CD8-positive, alpha-beta memory T cell (primary cell): Measurements from ENCODE around the gene SLF1. TPM values are rescaled to one million over a fixed set of nuclear protein-coding genes. Genes with fewer than 3 reads are reported as not detected.

Experiments
- CTCF ChIA-PET: fragments of 350-600 bp; sonication (Branson Sonifier 250); formaldehyde crosslinking; loops from one replicate; lab custom pipeline; 2021; ENCODE audit warnings: antibody characterized with exemption; lab: Charles Lee
- POLR2A ChIA-PET: fragments of 350-600 bp; sonication (Branson Sonifier 250); formaldehyde crosslinking; loops from one replicate; lab custom pipeline; 2021; ENCODE audit warnings: antibody characterized with exemption; lab: Charles Lee
- DNase-seq, 5 donors: peaks; one replicate each; pipeline versions ENCODE4 v3.0.0 to v3.0.0-alpha.2; 2020 to 2022; ENCODE audit warnings: mixed read lengths in 1 of 5
- H3K27ac ChIP-seq: one replicate; pipeline ENCODE4 v1.7.0; 2013; ENCODE audit warnings: low read depth, mild to moderate bottlenecking, low read length, moderate library complexity
- H3K27me3 ChIP-seq: 2 replicates; pipeline ENCODE4 v1.7.0; 2013; ENCODE audit warnings: low read length, mild to moderate bottlenecking; ENCODE audit not compliant: insufficient read depth, poor library complexity, severe bottlenecking
- H3K36me3 ChIP-seq: 2 replicates; pipeline ENCODE4 v1.7.0; 2013; ENCODE audit warnings: mild to moderate bottlenecking, low read length, moderate library complexity; ENCODE audit not compliant: insufficient read depth
- H3K4me1 ChIP-seq: 2 replicates; pipeline ENCODE4 v1.7.0; 2013; ENCODE audit warnings: mild to moderate bottlenecking, low read length, moderate library complexity; ENCODE audit not compliant: insufficient read depth
- H3K4me3 ChIP-seq: 2 replicates; pipeline ENCODE4 v1.7.0; 2013; ENCODE audit warnings: mild to moderate bottlenecking, low read length
- H3K9me3 ChIP-seq: 2 replicates; pipeline ENCODE4 v1.7.0; 2013; ENCODE audit warnings: mild to moderate bottlenecking, low read length
- H3K27ac Mint-ChIP-seq, 8 donors: one replicate each; pipeline ENCODE4 v1.8.0; 2020 to 2021; ENCODE audit warnings: mixed read lengths in 8 of 8, mild to moderate bottlenecking in 6 of 8, inconsistent platforms in 3 of 8, moderate library complexity in 3 of 8
- H3K27me3 Mint-ChIP-seq, 2 donors: one replicate each; pipeline ENCODE4 v1.8.0; 2020 to 2021; ENCODE audit warnings: mixed read lengths in 2 of 2, mild to moderate bottlenecking in 1 of 2, moderate library complexity in 1 of 2
- H3K36me3 Mint-ChIP-seq, 3 donors: one replicate each; pipeline ENCODE4 v1.8.0; 2020 to 2021; ENCODE audit warnings: mixed read lengths in 3 of 3, inconsistent platforms in 1 of 3, mild to moderate bottlenecking in 1 of 3
- H3K4me1 Mint-ChIP-seq, 3 donors: one replicate each; pipeline ENCODE4 v1.8.0; 2020 to 2021; ENCODE audit warnings: mixed read lengths in 3 of 3, inconsistent platforms in 1 of 3, mild to moderate bottlenecking in 1 of 3
- H3K4me3 Mint-ChIP-seq, 7 donors: one replicate each; pipeline ENCODE4 v1.8.0; 2020 to 2021; ENCODE audit warnings: mixed read lengths in 7 of 7, mild to moderate bottlenecking in 6 of 7, moderate library complexity in 4 of 7, inconsistent platforms in 2 of 7
- H3K9me3 Mint-ChIP-seq, 5 donors: one replicate each; pipeline ENCODE4 v1.8.0; 2020 to 2022; ENCODE audit warnings: mixed read lengths in 5 of 5, mild to moderate bottlenecking in 3 of 5, moderate library complexity in 2 of 5, inconsistent platforms in 1 of 5
- polyA plus RNA-seq: library from polyadenylated mRNA; unstranded; fragments of 300-500 nt; fragmentation: Illumina TruSeq; gene quantifications from one replicate; pipeline ENCODE4 v1.2.3, GENCODE V29; 2021
- total RNA-seq, 2 experiments: library from RNA; stranded (reverse); gene quantifications; one replicate each; pipeline ENCODE4 v1.2.3, GENCODE V29; 2021

Gene SLF1
- total and polyA plus RNA-seq, 3 experiments from 2014 or later, result 12.2 to 14.0 (median 14.0) TPM

DNA sequence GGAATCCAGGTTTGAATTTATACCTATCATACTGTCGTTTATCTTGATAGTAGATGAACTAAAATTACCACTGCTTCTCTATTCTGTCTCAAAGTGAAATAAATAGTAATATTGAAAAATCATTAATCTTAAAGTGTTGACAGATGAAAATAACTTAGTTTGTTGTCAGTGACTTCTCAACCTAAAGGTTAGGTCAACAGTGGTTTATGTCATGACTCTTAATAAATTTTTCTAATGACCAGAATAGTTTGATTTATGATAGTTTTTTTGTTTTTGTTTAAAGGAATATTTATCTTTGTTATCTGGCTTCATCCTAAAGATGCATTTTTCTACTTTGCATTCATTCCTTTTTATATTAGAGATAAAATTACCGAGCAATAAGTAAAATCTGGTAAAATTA is 81.1 kb downstream of the SLF1 start:
- CTCF ChIA-PET, result no interaction called here
- H3K27ac ChIP-seq, result no peak overlapping the region
- H3K9me3 Mint-ChIP-seq, result no peaks in the 10 kb centered on the region
- H3K36me3 Mint-ChIP-seq, result peaks cover 4 to 21% (median 6%) of the 10 kb centered on the region in 3 donors
- POLR2A ChIA-PET, result no interaction called here
- H3K27ac Mint-ChIP-seq, result no peak overlapping the region
- no peak overlapping the region for H3K4me3 Mint-ChIP-seq
- peaks cover 3% of the 10 kb centered on the region for H3K4me1 ChIP-seq
- H3K4me3 ChIP-seq, result no peak overlapping the region
- peaks cover 4% of the 10 kb centered on the region for H3K36me3 ChIP-seq
- no peak for DNase-seq
- no peaks in the 10 kb centered on the region for H3K9me3 ChIP-seq
- no peaks in the 10 kb centered on the region for H3K27me3 ChIP-seq
- no peaks in the 10 kb centered on the region for H3K27me3 Mint-ChIP-seq
- H3K4me1 Mint-ChIP-seq, result peaks cover 7 to 25% (median 11%) of the 10 kb centered on the region in 3 donors

DNA sequence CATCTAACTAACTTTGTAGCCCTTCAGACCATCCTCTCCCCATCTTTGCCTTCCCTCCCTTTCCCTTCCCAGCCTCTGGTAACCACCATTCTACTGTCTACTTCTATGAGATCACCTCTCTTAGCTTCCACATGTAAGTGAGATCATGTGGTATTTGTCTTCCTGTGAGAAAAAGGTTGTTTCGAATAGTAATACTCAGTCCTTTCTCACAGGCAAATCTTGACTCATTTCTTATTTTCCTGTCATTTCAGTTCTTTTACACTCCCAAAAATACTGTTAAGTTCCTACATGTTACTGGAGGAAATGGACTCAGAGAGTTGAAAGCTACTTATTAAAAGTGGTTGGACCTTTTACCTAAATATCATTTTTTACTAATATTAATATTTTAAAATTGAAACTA is 82.1 kb downstream of the SLF1 start:
- no peak for DNase-seq
- CTCF ChIA-PET, result no interaction called here
- no peaks in the 10 kb centered on the region for H3K9me3 ChIP-seq
- Mint-ChIP-seq H3K4me3 (peak overlapping the region in 2 of 7 donors; percentile 0 to 17), H3K36me3 (peaks cover 4 to 14% (median 5%) of the 10 kb centered on the region in 3 donors), H3K4me1 (peaks cover 7 to 25% (median 11%) of the 10 kb centered on the region in 3 donors), H3K27me3 (no peaks in the 10 kb centered on the region), H3K9me3 (no peaks in the 10 kb centered on the region), H3K27ac (peak overlapping the region in 5 of 8 donors; percentile 0 to 36 (median 14))
- H3K4me3 ChIP-seq, result no peak overlapping the region
- H3K4me1 ChIP-seq, result peaks cover 3% of the 10 kb centered on the region
- POLR2A ChIA-PET, result no interaction called here
- H3K36me3 ChIP-seq, result no peaks in the 10 kb centered on the region
- H3K27ac ChIP-seq, result no peak overlapping the region
- no peaks in the 10 kb centered on the region for H3K27me3 ChIP-seq

- Histone ChIP-seq H3K36me3 (no peaks in the 10 kb centered on the region), H3K9me3 (no peaks in the 10 kb centered on the region), H3K27me3 (no peaks in the 10 kb centered on the region), H3K4me3 (no peak overlapping the region), H3K27ac (no peak overlapping the region), H3K4me1 (peaks cover 3% of the 10 kb centered on the region)
- POLR2A ChIA-PET, result no interaction called here
- no peaks in the 10 kb centered on the region for H3K27me3 Mint-ChIP-seq
- H3K36me3 Mint-ChIP-seq, result peaks cover 7 to 19% (median 9%) of the 10 kb centered on the region in 3 donors
- no peaks in the 10 kb centered on the region for H3K9me3 Mint-ChIP-seq
- no peak overlapping the region for H3K4me3 Mint-ChIP-seq
- CTCF ChIA-PET, result interaction anchor here (1.6 kb wide), 1 partner anchor 13 kb away, joined by 3 read pairs; no protein-coding TSS in a partner anchor
- H3K27ac Mint-ChIP-seq, result peak overlapping the region in 2 of 8 donors; percentile 6 to 38
- no peak for DNase-seq
- H3K4me1 Mint-ChIP-seq, result peaks cover 7 to 25% (median 11%) of the 10 kb centered on the region in 3 donors
These were observed 84.3 kb downstream of the SLF1 start for GRCh38 chr5:94702729-94703128.

- Mint-ChIP-seq H3K4me1 (peaks cover 5 to 18% (median 9%) of the 10 kb centered on the region in 3 donors), H3K27ac (no peak overlapping the region), H3K9me3 (no peaks in the 10 kb centered on the region), H3K27me3 (no peaks in the 10 kb centered on the region), H3K4me3 (no peak overlapping the region), H3K36me3 (peaks cover 11 to 41% (median 17%) of the 10 kb centered on the region in 3 donors)
- no peaks in the 10 kb centered on the region for H3K9me3 ChIP-seq
- peaks cover 6% of the 10 kb centered on the region for H3K36me3 ChIP-seq
- POLR2A ChIA-PET, result no interaction called here
- no peak overlapping the region for H3K4me3 ChIP-seq
- H3K27ac ChIP-seq, result no peak overlapping the region
- no peak for DNase-seq
- H3K27me3 ChIP-seq, result no peaks in the 10 kb centered on the region
- CTCF ChIA-PET, result no interaction called here
- H3K4me1 ChIP-seq, result peaks cover under 1% of the 10 kb centered on the region
These were observed 87.0 kb downstream of the SLF1 start for GRCh38 chr5:94705427-94705826.

- Mint-ChIP-seq H3K27ac (peak overlapping the region in 2 of 8 donors; percentile 21 to 74), H3K27me3 (no peaks in the 10 kb centered on the region), H3K4me3 (no peak overlapping the region), H3K36me3 (peaks cover 8 to 52% (median 17%) of the 10 kb centered on the region in 3 donors), H3K4me1 (peaks cover 0 to 7% (median 6%) of the 10 kb centered on the region in 3 donors), H3K9me3 (no peaks in the 10 kb centered on the region)
- Histone ChIP-seq H3K4me3 (no peak overlapping the region), H3K9me3 (no peaks in the 10 kb centered on the region), H3K27ac (no peak overlapping the region), H3K36me3 (peaks cover 6% of the 10 kb centered on the region), H3K27me3 (no peaks in the 10 kb centered on the region), H3K4me1 (no peaks in the 10 kb centered on the region)
- ChIA-PET POLR2A (interaction anchor here (0.6 kb wide), 2 partner anchors 172 to 1108 kb away, joined by 3 to 5 read pairs; no protein-coding TSS in a partner anchor), CTCF (no interaction called here)
- no peak for DNase-seq
These were observed 88.9 kb downstream of the SLF1 start for GRCh38 chr5:94707359-94707758.

DNA sequence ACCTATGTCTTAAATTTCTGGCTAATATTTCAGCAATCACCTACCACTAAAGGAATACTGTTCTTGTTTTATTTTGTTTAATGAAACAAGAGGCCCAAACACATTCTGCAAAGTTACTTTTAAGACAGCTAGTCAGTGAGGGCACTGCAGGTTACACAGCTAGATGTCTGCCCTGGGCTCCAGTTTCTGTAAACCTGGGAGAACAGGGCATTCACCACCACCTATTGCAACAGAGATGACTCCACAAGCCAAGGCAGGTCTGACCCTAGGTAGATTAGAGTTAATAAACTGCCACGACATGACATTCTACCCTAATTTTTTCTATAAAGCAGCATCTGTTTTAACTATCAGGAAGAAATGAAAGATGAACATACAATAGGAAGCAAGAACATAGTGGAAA is 90.8 kb downstream of the SLF1 start:
- Mint-ChIP-seq H3K4me1 (no peaks in the 10 kb centered on the region), H3K36me3 (peaks cover 8 to 57% (median 26%) of the 10 kb centered on the region in 3 donors), H3K4me3 (no peak overlapping the region), H3K27me3 (no peaks in the 10 kb centered on the region), H3K9me3 (no peaks in the 10 kb centered on the region), H3K27ac (peak overlapping the region in 1 of 8 donors; percentile 2)
- Histone ChIP-seq H3K4me1 (no peaks in the 10 kb centered on the region), H3K27me3 (no peaks in the 10 kb centered on the region), H3K27ac (no peak overlapping the region), H3K9me3 (no peaks in the 10 kb centered on the region), H3K36me3 (peaks cover 6% of the 10 kb centered on the region), H3K4me3 (no peak overlapping the region)
- POLR2A ChIA-PET, result no interaction called here
- DNase-seq, result no peak
- CTCF ChIA-PET, result no interaction called here

DNA sequence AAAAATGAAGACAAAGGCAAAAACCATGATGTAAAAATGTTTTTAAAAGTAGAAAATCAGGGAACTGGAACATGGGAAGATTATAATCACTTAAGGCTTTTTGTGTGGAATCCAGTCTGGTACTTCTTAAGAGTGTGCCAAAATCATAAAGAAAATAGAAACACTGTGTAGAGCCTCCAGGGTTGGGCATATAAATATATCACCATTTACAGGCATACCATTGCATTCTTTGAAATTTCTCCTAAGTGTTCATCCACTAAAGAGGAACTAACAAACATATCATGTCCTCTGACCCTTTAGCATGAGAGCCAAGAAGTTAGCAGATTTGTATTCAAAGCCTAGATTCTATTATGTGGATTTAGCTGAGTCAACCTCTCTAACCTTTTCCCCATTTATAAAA is 93.3 kb downstream of the SLF1 start:
- H3K27ac ChIP-seq, result no peak overlapping the region
- H3K27ac Mint-ChIP-seq, result no peak overlapping the region
- no peaks in the 10 kb centered on the region for H3K27me3 ChIP-seq
- peaks cover 8 to 59% (median 30%) of the 10 kb centered on the region in 3 donors for H3K36me3 Mint-ChIP-seq
- no peak for DNase-seq
- no peak overlapping the region for H3K4me3 ChIP-seq
- H3K4me3 Mint-ChIP-seq, result no peak overlapping the region
- CTCF ChIA-PET, result no interaction called here
- POLR2A ChIA-PET, result no interaction called here
- no peaks in the 10 kb centered on the region for H3K27me3 Mint-ChIP-seq
- H3K36me3 ChIP-seq, result peaks cover 6% of the 10 kb centered on the region
- no peaks in the 10 kb centered on the region for H3K4me1 ChIP-seq
- no peaks in the 10 kb centered on the region for H3K4me1 Mint-ChIP-seq
- no peaks in the 10 kb centered on the region for H3K9me3 Mint-ChIP-seq
- H3K9me3 ChIP-seq, result no peaks in the 10 kb centered on the region

DNA sequence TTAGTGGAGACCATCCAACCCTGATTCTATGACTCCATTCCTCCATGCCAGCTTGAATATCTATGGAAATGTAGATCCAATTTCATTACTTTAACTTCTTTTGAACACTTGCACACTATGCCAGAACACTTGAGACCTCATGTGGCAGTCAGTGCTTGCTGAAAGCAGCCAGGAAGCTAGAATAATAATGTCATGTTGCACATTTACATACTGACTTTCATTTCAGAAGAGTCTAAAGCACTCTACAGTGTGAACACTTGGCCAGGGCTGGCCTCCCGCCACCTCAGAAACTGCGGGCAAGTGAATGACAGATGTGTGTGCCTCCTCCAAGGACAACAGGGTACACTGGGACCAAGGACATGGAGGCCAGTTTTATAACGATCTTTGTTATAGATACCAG is 97.3 kb downstream of the SLF1 start:
- no peak overlapping the region for H3K27ac Mint-ChIP-seq

More for the DNA sequence above, 97.3 kb downstream of the SLF1 start:
- H3K27me3 Mint-ChIP-seq, result peaks cover 0 to 1% of the 10 kb centered on the region in 2 donors
- H3K36me3 Mint-ChIP-seq, result peaks cover 0 to 28% (median 18%) of the 10 kb centered on the region in 3 donors
- ChIA-PET CTCF (interaction anchor here (0.8 to 1.3 kb wide), 2 partner anchors 14 to 22 kb away, joined by 3 read pairs; no protein-coding TSS in a partner anchor), POLR2A (no interaction called here)
- Histone ChIP-seq H3K4me1 (no peaks in the 10 kb centered on the region), H3K9me3 (no peaks in the 10 kb centered on the region), H3K4me3 (no peak overlapping the region), H3K36me3 (no peaks in the 10 kb centered on the region), H3K27me3 (no peaks in the 10 kb centered on the region), H3K27ac (no peak overlapping the region)
- H3K4me1 Mint-ChIP-seq, result no peaks in the 10 kb centered on the region
- DNase-seq, result no peak
- H3K4me3 Mint-ChIP-seq, result no peak overlapping the region
- peaks cover 0 to 5% (median 2%) of the 10 kb centered on the region in 5 donors for H3K9me3 Mint-ChIP-seq
